Tibial artery (tissue), 4 donors: ENCODE results near the gene ETNK2.
"Not testable (repeated sequence)": the region's sequence is repeated elsewhere in the genome, so short reads cannot be mapped to it uniquely, and the experiment has no call there.

Source experiments
- DNase-seq, 2 donors: peaks; one replicate each; pipeline ENCODE4 v3.0.0-alpha.2; 2019
- H3K27ac ChIP-seq, 2 donors: fragments of 200-600 bp; sonication (generic) in 1 of 2; 1 replicate in 1 of 2; 2 replicates in 1 of 2; pipeline ENCODE4 v1.5.1; 2018 to 2019; ENCODE audit warnings: mild to moderate bottlenecking in 1 of 2
- H3K27me3 ChIP-seq, 2 donors: fragments of 200-600 bp; sonication (generic) in 1 of 2; one replicate each; pipeline versions ENCODE4 v1.5.1 to v1.6.0; 2016 to 2019
- H3K36me3 ChIP-seq, 3 donors: fragments of 200-600 bp; sonication (generic) in 2 of 3; one replicate each; pipeline ENCODE4 v1.5.1; 2016 to 2019; ENCODE audit warnings: mild to moderate bottlenecking in 2 of 3
- H3K4me1 ChIP-seq, 4 donors: fragments of 200-600 bp; sonication (generic) in 2 of 4; 1 replicate in 3 of 4; 2 replicates in 1 of 4; pipeline ENCODE4 v1.5.1; 2016 to 2019
- H3K4me3 ChIP-seq, 2 donors: fragments of 200-600 bp; sonication (generic) in 1 of 2; 1 replicate in 1 of 2; 2 replicates in 1 of 2; pipeline ENCODE4 v1.5.1; 2018 to 2019; ENCODE audit warnings: mild to moderate bottlenecking in 2 of 2
- H3K9me3 ChIP-seq, 3 donors: fragments of 200-600 bp; sonication (generic) in 1 of 3; one replicate each; pipeline ENCODE4 v1.5.1; 2016 to 2019
- intact Hi-C: fragments of 100-400 bp; cut with DNase I; formaldehyde crosslinking; loops from one replicate; pipeline ENCODE4 v1.15.0; 2023; ENCODE audit warnings: low total_unique reads
- TF ChIP-seq, protein P1 (sequence below), 2 experiments: fragments of 200-600 bp in 1 of 2; fragments of 450-650 bp in 1 of 2; IDR thresholded peaks; one replicate each; pipeline ENCODE4 v1.5.1; 2017 to 2019; ENCODE audit warnings: antibody characterized with exemption in 2 of 2, mild to moderate bottlenecking in 1 of 2, moderate library complexity in 1 of 2

ETNK2 gene

GRCh38 chr1:204093781-204094180, 58.1 kb downstream of the ETNK2 start:
- Histone ChIP-seq H3K27me3 (no peaks in the 10 kb centered on the region), H3K36me3 (no peaks in the 10 kb centered on the region), H3K9me3 (no peaks in the 10 kb centered on the region), H3K4me3 (no peak overlapping the region), H3K27ac (no peak overlapping the region), H3K4me1 (peaks cover 9 to 77% (median 63%) of the 10 kb centered on the region in 4 donors)
- no peak for DNase-seq
- TF ChIP-seq, protein P1, sequence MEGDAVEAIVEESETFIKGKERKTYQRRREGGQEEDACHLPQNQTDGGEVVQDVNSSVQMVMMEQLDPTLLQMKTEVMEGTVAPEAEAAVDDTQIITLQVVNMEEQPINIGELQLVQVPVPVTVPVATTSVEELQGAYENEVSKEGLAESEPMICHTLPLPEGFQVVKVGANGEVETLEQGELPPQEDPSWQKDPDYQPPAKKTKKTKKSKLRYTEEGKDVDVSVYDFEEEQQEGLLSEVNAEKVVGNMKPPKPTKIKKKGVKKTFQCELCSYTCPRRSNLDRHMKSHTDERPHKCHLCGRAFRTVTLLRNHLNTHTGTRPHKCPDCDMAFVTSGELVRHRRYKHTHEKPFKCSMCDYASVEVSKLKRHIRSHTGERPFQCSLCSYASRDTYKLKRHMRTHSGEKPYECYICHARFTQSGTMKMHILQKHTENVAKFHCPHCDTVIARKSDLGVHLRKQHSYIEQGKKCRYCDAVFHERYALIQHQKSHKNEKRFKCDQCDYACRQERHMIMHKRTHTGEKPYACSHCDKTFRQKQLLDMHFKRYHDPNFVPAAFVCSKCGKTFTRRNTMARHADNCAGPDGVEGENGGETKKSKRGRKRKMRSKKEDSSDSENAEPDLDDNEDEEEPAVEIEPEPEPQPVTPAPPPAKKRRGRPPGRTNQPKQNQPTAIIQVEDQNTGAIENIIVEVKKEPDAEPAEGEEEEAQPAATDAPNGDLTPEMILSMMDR (IDR thresholded peaks at IDR 0.05) = no peak
- intact Hi-C loops = no loop called here

GRCh38 chr1:204093421-204093717, 58.5 kb downstream of the ETNK2 start:
- Histone ChIP-seq H3K4me3 (no peak overlapping the region), H3K4me1 (peaks cover 9 to 78% (median 64%) of the 10 kb centered on the region in 4 donors), H3K27ac (no peak overlapping the region), H3K27me3 (no peaks in the 10 kb centered on the region), H3K9me3 (no peaks in the 10 kb centered on the region), H3K36me3 (no peaks in the 10 kb centered on the region)
- TF ChIP-seq, protein P1 (IDR thresholded peaks at IDR 0.05) = no peak
- DNase-seq = no peak
- intact Hi-C loops = no loop called here

DNA sequence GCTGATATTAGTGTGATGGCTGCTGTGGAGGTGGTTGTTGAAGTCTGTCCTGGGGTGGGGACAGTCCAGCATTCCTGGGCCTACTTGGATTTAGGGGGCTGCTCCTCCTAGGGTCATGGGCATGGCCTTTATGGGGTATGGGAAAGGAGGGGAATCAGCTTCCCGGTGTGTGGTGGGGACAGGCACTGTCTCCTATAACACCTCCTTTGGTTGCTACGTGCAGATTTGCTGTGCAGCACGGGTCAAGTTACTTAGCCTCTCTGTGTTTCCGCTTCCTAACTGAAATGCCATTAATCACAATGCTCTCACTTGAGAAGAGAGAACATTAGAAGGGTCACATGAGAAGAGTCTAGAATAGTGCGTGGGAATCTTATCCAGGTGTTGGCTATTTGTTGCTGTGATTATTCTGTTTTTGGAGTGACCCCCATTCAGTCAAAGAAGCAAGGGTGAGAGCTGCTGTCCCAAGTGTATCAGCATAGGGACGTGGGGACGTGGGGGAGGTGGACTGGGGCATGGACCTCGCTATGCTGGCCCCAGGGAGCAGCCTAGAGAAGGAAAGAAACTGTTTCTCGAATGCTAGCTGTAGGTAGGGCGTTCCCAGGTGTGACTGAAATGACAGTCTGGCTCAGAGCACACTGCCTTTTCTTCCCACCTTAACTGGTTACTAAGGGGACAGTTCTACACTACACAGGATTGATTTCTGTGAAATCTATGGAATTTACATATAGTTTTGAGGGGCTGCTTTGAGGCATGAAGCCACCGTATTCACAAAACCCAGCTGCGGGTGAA, 59.0 kb downstream of the ETNK2 start:
- intact Hi-C loops = no loop called here
- Histone ChIP-seq H3K4me1 (peaks cover 9 to 83% (median 69%) of the 10 kb centered on the region in 4 donors), H3K9me3 (no peaks in the 10 kb centered on the region), H3K36me3 (no peaks in the 10 kb centered on the region), H3K4me3 (no peak overlapping the region), H3K27ac (peak overlapping the region in 1 of 2 donors; percentile 29), H3K27me3 (no peaks in the 10 kb centered on the region)
- DNase-seq = no peak
- TF ChIP-seq, protein P1 (IDR thresholded peaks at IDR 0.05) = no peak

DNA sequence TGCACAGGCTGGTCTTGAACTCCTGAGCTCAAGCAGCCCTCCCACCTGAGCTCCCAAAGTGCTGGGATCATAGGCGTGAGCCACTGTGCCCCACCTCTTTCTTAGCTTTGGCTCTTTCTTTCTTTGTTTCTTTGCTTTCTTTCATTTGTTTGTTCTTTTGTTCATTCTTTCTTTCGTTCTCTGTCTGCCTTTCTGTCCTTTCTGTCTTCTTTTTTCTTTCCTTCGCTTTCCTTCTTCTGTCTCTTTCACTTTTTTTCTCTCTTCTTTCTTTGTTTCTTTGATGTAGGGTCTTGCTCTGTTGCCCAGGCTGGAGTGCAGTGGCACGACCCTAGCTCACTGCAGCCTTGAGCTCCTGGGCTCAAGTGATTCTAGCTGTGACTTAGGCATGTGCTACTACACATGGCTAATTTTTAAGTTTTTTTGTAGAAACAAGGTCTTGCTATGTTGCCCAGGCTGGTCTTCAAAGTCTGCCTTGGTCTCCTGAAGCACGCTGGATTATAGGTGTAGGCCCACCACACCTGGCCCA, 60.0 kb downstream of the ETNK2 start:
- H3K9me3 ChIP-seq = no peaks in the 10 kb centered on the region
- H3K36me3 ChIP-seq = no peaks in the 10 kb centered on the region
- H3K4me3 ChIP-seq = no peak overlapping the region
- intact Hi-C loops = no loop called here
- peak overlapping the region; percentile 89 to 95 for H3K27ac ChIP-seq
- H3K27me3 ChIP-seq = no peaks in the 10 kb centered on the region
- TF ChIP-seq, protein P1 (IDR thresholded peaks at IDR 0.05) = no peak
- peaks cover 9 to 89% (median 77%) of the 10 kb centered on the region in 4 donors for H3K4me1 ChIP-seq
- DNase-seq = no peak

DNA sequence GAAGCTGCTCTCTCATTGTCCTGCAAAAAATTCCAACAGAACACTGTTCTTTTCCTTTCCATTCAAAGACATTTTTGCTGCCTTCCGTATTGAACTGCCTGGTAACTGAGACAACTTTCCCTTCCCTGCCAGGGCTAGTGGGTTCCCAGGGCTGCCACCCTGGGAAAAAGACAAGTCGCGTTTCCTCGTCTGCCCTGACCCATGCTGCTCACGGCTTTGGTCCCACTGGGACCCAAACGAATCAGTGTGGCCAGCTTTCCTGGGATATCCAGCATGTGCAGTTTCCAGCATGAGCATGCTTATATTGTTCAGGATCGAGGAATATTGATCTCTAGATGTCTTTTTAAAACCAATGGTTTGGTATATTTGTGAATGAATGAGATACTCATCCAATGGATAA, 60.8 kb downstream of the ETNK2 start:
- H3K36me3 ChIP-seq = no peaks in the 10 kb centered on the region
- TF ChIP-seq, protein P1 (IDR thresholded peaks at IDR 0.05) = no peak
- peak overlapping the region; percentile 89 to 95 for H3K27ac ChIP-seq
- no peak for DNase-seq
- no peaks in the 10 kb centered on the region for H3K27me3 ChIP-seq
- intact Hi-C loops = no loop called here
- peaks cover 9 to 94% (median 82%) of the 10 kb centered on the region in 4 donors for H3K4me1 ChIP-seq
- H3K4me3 ChIP-seq = no peak overlapping the region
- no peaks in the 10 kb centered on the region for H3K9me3 ChIP-seq

- DNase-seq, H3K9me3 ChIP-seq, intact Hi-C loops, H3K36me3 ChIP-seq, H3K27me3 ChIP-seq: not testable (repeated sequence)
- peak overlapping the region; percentile 89 to 95 for H3K27ac ChIP-seq
- H3K4me1 ChIP-seq = peaks cover 9 to 100% (median 91%) of the 10 kb centered on the region in 4 donors
- peak overlapping the region in 1 of 2 donors; percentile 43 for H3K4me3 ChIP-seq
Observed at GRCh38 chr1:204090132-204090531, 61.7 kb downstream of the ETNK2 start.
